MM.1S (cell line): ENCODE results near the gene IPO11.

Source experiments
- DNase-seq: peaks from one replicate; pipeline ENCODE4 v3.0.0-alpha.2; 2015
- H2AFZ ChIP-seq: fragments of 300-600 bp; sonication (generic); 2 replicates; pipeline ENCODE4 v1.6.0; 2016; ENCODE audit warnings: antibody characterized with exemption, low read length
- H3F3A ChIP-seq: fragments of 300-600 bp; sonication (generic); 2 replicates; pipeline ENCODE4 v1.6.1; 2016; ENCODE audit warnings: mild to moderate bottlenecking, antibody characterized with exemption, low read length, moderate library complexity, mixed read lengths; ENCODE audit not compliant: insufficient read depth
- H3K27ac ChIP-seq: fragments of 300-600 bp; sonication (generic); 2 replicates; pipeline ENCODE4 v1.5.1; 2016; ENCODE audit warnings: mild to moderate bottlenecking, low read length
- H3K27me3 ChIP-seq: fragments of 300-600 bp; sonication (generic); replicated peaks from 2 replicates; pipeline ENCODE4 v1.6.0; 2016; ENCODE audit warnings: low read length; ENCODE audit not compliant: insufficient read depth
- H3K36me3 ChIP-seq: fragments of 300-600 bp; sonication (generic); replicated peaks from 2 replicates; pipeline ENCODE4 v1.6.1; 2016; ENCODE audit warnings: mild to moderate bottlenecking, low read length, mixed read lengths; ENCODE audit not compliant: insufficient read depth
- H3K4me1 ChIP-seq: fragments of 300-600 bp; sonication (generic); 2 replicates; pipeline ENCODE4 v1.6.1; 2016; ENCODE audit warnings: low read length, mixed read lengths
- H3K4me2 ChIP-seq: fragments of 300-600 bp; sonication (generic); 2 replicates; pipeline ENCODE4 v1.6.0; 2016; ENCODE audit warnings: low read depth, low read length
- H3K4me3 ChIP-seq: fragments of 300-600 bp; sonication (generic); 2 replicates; pipeline ENCODE4 v1.5.1; 2016; ENCODE audit warnings: low read length, mixed read lengths
- H3K79me2 ChIP-seq: fragments of 300-600 bp; sonication (generic); 2 replicates; pipeline ENCODE4 v1.6.1; 2016; ENCODE audit warnings: mixed run types, low read length, mixed read lengths
- H3K9ac ChIP-seq: fragments of 300-600 bp; sonication (generic); 2 replicates; pipeline ENCODE4 v1.6.1; 2016; ENCODE audit warnings: low read length, mixed read lengths
- H3K9me2 ChIP-seq: fragments of 300-600 bp; sonication (generic); replicated peaks from 2 replicates; pipeline ENCODE4 v1.6.1; 2016; ENCODE audit warnings: mild to moderate bottlenecking, low read length, mixed read lengths; ENCODE audit not compliant: insufficient read depth
- H3K9me3 ChIP-seq: fragments of 300-600 bp; sonication (generic); replicated peaks from 2 replicates; pipeline ENCODE4 v1.6.1; 2016; ENCODE audit warnings: mild to moderate bottlenecking, low read length, mixed read lengths; ENCODE audit not compliant: insufficient read depth
- H4K20me1 ChIP-seq: fragments of 300-600 bp; sonication (generic); 2 replicates; pipeline ENCODE4 v1.6.1; 2016; ENCODE audit warnings: mild to moderate bottlenecking, low read length, moderate library complexity, mixed read lengths; ENCODE audit not compliant: insufficient read depth
- CTCF ChIP-seq: fragments of 300-600 bp; sonication (generic); IDR thresholded peaks from 2 replicates; pipeline ENCODE4 v1.5.1; 2016; ENCODE audit warnings: antibody characterized with exemption, low read length, mixed read lengths
- EZH2 ChIP-seq: fragments of 300-600 bp; sonication (generic); optimal IDR thresholded peaks from 2 replicates; pipeline ENCODE3; 2017; ENCODE audit warnings: low read depth, mild to moderate bottlenecking, antibody characterized with exemption, low read length, mixed read lengths
- EZH2phosphoT487 ChIP-seq: fragments of 300-600 bp; sonication (generic); IDR thresholded peaks from 2 replicates; pipeline ENCODE4 v1.6.1; 2018; ENCODE audit warnings: antibody characterized with exemption, low read length

The IPO11 gene

GRCh38 chr5:62577488-62577887 lies 164.9 kb downstream of the IPO11 start:
- DNase-seq: no peak
- peaks cover 9% of the 10 kb centered on the region; the same call in 1 of the 2 replicates for H3K79me2 ChIP-seq
- no peak overlapping the region for H3K4me3 ChIP-seq
- H2AFZ ChIP-seq: no peak overlapping the region
- H3K9ac ChIP-seq: no peak overlapping the region
- H3K4me2 ChIP-seq: no peak overlapping the region
- TF ChIP-seq CTCF (no peak), EZH2phosphoT487 (no peak), EZH2 (no peak)
- no peaks in the 10 kb centered on the region for H3K9me3 ChIP-seq
- H3K9me2 ChIP-seq: no peaks in the 10 kb centered on the region
- H3K36me3 ChIP-seq: no peaks in the 10 kb centered on the region
- peaks cover 7% of the 10 kb centered on the region for H3F3A ChIP-seq
- no peak overlapping the region for H3K27ac ChIP-seq
- no peaks in the 10 kb centered on the region for H4K20me1 ChIP-seq
- H3K4me1 ChIP-seq: peaks cover 38% of the 10 kb centered on the region
- H3K27me3 ChIP-seq: no peaks in the 10 kb centered on the region

GRCh38 chr5:62578540-62578939 lies 166.0 kb downstream of the IPO11 start, which contains the start of gene LRRC70:
LRRC70 (plus strand) TSS chr5:62578819; CDS start chr5:62579439, 620 bp downstream.
- Histone ChIP-seq H3F3A (peaks cover 7% of the 10 kb centered on the region), H4K20me1 (no peaks in the 10 kb centered on the region), H2AFZ (no peak within 1 kb of the TSS), H3K4me1 (peaks cover 39% of the 10 kb centered on the region), H3K27ac (peak within 1 kb of the TSS; percentile 17; the same call in 1 of the 2 replicates), H3K9me3 (no peaks in the 10 kb centered on the region), H3K4me2 (peak within 1 kb of the TSS; percentile 39), H3K9ac (peak within 1 kb of the TSS; percentile 21; the same call in 1 of the 2 replicates), H3K27me3 (no peaks in the 10 kb centered on the region), H3K9me2 (no peaks in the 10 kb centered on the region), H3K79me2 (peaks cover 9% of the 10 kb centered on the region; the same call in 1 of the 2 replicates), H3K36me3 (no peaks in the 10 kb centered on the region), H3K4me3 (peak within 1 kb of the TSS; percentile 23; the same call in 1 of the 2 replicates)
- no peak for TF ChIP-seq EZH2phosphoT487
- no peak for TF ChIP-seq EZH2
- TF ChIP-seq CTCF: no peak
- peak; percentile 94 for DNase-seq

GRCh38 chr5:62579761-62580160 lies 167.2 kb downstream of the IPO11 start:
- H3K27me3 ChIP-seq: no peaks in the 10 kb centered on the region
- H2AFZ ChIP-seq: no peak overlapping the region
- DNase-seq: no peak
- H4K20me1 ChIP-seq: no peaks in the 10 kb centered on the region
- no peaks in the 10 kb centered on the region for H3K9me3 ChIP-seq
- H3K9me2 ChIP-seq: no peaks in the 10 kb centered on the region
- no peak overlapping the region for H3K9ac ChIP-seq
- H3F3A ChIP-seq: peaks cover 8% of the 10 kb centered on the region
- H3K4me2 ChIP-seq: peak overlapping the region; percentile 39; the same call in 1 of the 2 replicates
- no peak overlapping the region for H3K4me3 ChIP-seq
- no peaks in the 10 kb centered on the region for H3K36me3 ChIP-seq
- no peak overlapping the region for H3K27ac ChIP-seq
- peaks cover 41% of the 10 kb centered on the region for H3K4me1 ChIP-seq
- peaks cover 9% of the 10 kb centered on the region; the same call in 1 of the 2 replicates for H3K79me2 ChIP-seq
- TF ChIP-seq EZH2: no peak
- TF ChIP-seq CTCF: no peak
- TF ChIP-seq EZH2phosphoT487: no peak
